Measurements from ENCODE around the gene MAP2K7.
"Not testable (repeated sequence)": the region's sequence is repeated elsewhere in the genome, so short reads cannot be mapped to it uniquely, and the experiment has no call there.

The MAP2K7 gene

GRCh38 chr19:7908078-7908699 is 4.5 kb downstream of the MAP2K7 start:
- DNase-seq (ENCODE audit: low spot score): no peak

GRCh38 chr19:7908742-7909461 is 5.2 kb downstream of the MAP2K7 start:
- no peak for DNase-seq (ENCODE audit: low spot score)

GRCh38 chr19:7909471-7910067 is 5.9 kb downstream of the MAP2K7 start:
- no peak for DNase-seq (ENCODE audit: low spot score)

GRCh38 chr19:7910321-7911161 is 6.9 kb downstream of the MAP2K7 start:
- no peak for DNase-seq (ENCODE audit: low spot score)

GRCh38 chr19:7911508-7912143 is 7.9 kb downstream of the MAP2K7 start:
- no peak for DNase-seq (ENCODE audit: low spot score)

GRCh38 chr19:7912144-7912696 is 8.5 kb downstream of the MAP2K7 start:
- no peak for DNase-seq (ENCODE audit: low spot score)

GRCh38 chr19:7912697-7913564 is 9.3 kb downstream of the MAP2K7 start:
- no peak for DNase-seq (ENCODE audit: low spot score)

GRCh38 chr19:7913652-7914051 is 10.0 kb downstream of the MAP2K7 start:
- no peak for DNase-seq (ENCODE audit: low spot score)

- no peak for DNase-seq (ENCODE audit: low spot score)
These were observed 10.4 kb downstream of the MAP2K7 start for GRCh38 chr19:7914099-7914498.

GRCh38 chr19:7914598-7915045 is 10.9 kb downstream of the MAP2K7 start, which contains the start of gene TGFBR3L:
TGFBR3L (plus strand) TSS chr19:7914830.
- DNase-seq (ENCODE audit: low spot score): no peak

- no peak for DNase-seq (ENCODE audit: low spot score)
These were observed 11.8 kb downstream of the MAP2K7 start for GRCh38 chr19:7915250-7916102.

- no peak for DNase-seq (ENCODE audit: low spot score)
These were observed 12.7 kb downstream of the MAP2K7 start for GRCh38 chr19:7916103-7916954.

GRCh38 chr19:7916955-7917266 is 13.2 kb downstream of the MAP2K7 start:
- DNase-seq (ENCODE audit: low spot score): no peak

GRCh38 chr19:7917267-7918061 is 13.8 kb downstream of the MAP2K7 start:
- DNase-seq (ENCODE audit: low spot score): peak; percentile 84

GRCh38 chr19:7918062-7918614 is 14.5 kb downstream of the MAP2K7 start:
- not testable (repeated sequence) for DNase-seq (ENCODE audit: low spot score)

GRCh38 chr19:7918615-7919421 is 15.1 kb downstream of the MAP2K7 start:
- DNase-seq (ENCODE audit: low spot score): no peak
